DOHH2 (cell line): ENCODE measurements around the gene TCF20.

Experiments
- CTCF ChIP-seq: fragments of 200-600 bp; sonication (generic); IDR thresholded peaks from one replicate; pipeline ENCODE4 v1.5.1; 2014; ENCODE audit warnings: antibody characterized with exemption, mild to moderate bottlenecking, low read depth, low read length; ENCODE audit not compliant: poor library complexity, severe bottlenecking
- EZH2phosphoT487 ChIP-seq: fragments of 200-600 bp; sonication (generic); IDR thresholded peaks from 2 replicates; pipeline ENCODE4 v1.6.1; 2017; ENCODE audit warnings: borderline replicate concordance, mild to moderate bottlenecking, antibody characterized with exemption, low read length, moderate library complexity, mixed read lengths

- TF ChIP-seq CTCF (no peak), EZH2phosphoT487 (no peak)
Observed at GRCh38 chr22:42307806-42308563, 37.5 kb upstream of the TCF20 start.
